Skeletal muscle cell (primary cell): ENCODE results near the gene SHROOM3.
A peak's percentile ranks its signal among the peaks of the same experiment; 100 is the strongest.

Experiments used
- DNase-seq: peaks from one replicate; pipeline ENCODE4 v3.0.0-alpha.2; 2010; ENCODE audit warnings: low read depth
- H3K4me3 ChIP-seq: 2 replicates; pipeline ENCODE4 v1.5.1; 2011; ENCODE audit warnings: low read depth, mild to moderate bottlenecking, control low read depth, low read length, moderate library complexity

The SHROOM3 gene

DNA sequence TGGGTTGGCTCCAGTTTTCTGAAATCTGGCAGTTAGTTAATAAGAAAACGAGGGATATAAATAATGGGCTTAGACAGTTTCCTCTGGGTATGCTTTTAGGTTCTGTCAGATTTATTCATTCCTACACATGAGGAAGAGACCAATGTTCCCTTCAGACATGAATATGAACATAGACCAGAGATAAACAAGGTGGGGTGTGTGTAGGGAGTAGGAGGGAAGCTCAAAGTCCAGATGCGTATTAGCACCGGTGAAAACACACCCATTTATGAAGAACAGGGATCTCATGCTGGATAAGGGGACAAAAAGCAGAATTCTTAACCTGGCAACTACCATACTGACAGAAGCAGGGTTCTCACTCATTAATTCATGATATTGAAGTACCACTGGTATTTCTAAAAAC lies 240.0 kb downstream of the SHROOM3 start:
- H3K4me3 ChIP-seq: no peak overlapping the region
- no peak for DNase-seq

DNA sequence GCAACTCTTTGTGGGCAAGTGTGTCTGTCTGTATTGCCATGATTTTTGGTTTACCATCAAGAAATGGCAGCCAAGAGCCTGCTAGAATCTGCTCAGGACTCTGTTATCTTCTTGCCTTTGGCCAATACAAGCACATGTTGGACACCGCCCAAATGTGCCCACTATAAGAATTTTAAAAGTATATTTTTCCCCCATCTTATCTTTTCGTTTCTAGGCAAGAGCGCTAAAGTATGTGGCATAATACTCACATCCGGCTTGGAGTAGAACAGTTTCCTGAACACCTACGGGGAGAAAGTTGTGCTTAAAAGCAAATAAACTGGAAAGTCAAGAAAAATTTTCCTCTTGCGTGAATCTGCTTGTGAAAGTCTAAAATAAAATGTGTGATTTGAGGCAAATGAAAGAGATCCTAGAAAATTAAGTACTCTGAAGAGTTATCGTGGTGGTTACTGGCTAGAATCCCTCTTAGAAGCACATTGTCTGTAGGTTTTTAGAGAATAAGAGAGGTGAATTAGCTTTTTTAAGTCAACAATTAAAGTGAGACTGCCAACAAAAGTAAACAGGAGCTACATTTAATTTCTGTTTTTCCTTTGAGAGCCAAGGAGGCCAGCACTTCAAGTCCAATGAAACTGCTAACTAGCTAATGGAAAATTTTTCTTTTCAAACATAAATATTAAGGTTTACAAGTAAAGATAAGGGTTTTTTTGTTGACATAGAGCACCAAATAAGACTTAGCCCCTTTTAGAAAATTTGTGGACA lies 242.7 kb downstream of the SHROOM3 start:
- H3K4me3 ChIP-seq: no peak overlapping the region
- no peak for DNase-seq

DNA sequence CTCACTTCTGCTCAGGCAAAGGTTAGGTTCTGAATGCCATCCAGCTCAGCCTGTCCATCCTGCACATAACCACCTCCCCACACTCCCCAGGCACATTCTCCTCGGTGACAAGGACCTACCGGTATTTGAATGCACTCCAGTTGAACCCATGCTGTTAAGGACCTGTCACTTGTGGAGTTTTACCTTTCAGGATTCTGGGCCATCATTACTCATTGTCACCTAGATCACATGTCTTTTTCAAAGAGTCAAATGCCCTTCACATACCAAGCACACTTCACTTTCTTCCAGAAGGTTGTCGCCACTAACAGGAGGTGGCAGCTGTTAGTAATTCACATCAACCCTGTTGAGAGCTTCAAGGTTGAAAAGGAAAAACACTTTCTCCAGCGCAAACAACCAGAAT lies 244.7 kb downstream of the SHROOM3 start:
- no peak overlapping the region for H3K4me3 ChIP-seq
- DNase-seq: no peak

DNA sequence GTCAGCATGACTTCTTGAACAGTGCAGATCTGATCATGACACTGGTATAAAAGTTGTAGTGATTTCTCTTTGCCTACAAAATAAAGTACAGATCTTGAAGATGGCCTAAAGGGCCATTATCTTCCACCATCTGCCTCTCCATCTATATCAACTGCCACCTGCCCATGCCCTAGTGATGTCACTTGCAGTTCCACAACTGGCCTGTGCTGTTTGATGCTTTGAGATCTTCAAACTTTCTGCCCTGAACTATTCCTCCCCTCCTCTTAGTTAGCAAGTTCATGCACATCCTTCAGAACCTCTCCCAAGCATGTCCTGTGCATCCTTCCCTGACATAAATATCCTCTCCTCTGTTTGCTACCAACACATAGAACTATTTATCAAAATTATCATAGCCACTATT lies 245.9 kb downstream of the SHROOM3 start:
- DNase-seq: no peak
- H3K4me3 ChIP-seq: no peak overlapping the region

DNA sequence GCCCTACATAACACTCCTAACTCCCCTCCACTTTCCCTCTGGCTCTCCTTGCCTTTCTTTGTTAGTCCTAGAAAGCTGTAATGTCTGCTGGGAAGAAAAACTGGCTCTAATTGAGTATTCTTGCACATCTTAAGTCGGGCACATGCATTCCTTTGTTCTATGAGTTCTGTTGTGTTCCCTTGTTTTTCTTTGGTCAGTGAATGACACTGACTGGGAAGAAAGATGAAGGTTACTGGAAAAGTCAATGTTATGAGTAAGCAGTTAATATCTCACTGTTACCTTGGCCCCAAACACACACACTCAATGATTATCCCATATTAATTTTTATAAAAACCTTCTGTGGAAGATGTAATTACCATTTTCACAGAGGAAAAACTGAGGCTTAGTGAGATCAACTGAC lies 247.0 kb downstream of the SHROOM3 start:
- DNase-seq: no peak
- H3K4me3 ChIP-seq: no peak overlapping the region

DNA sequence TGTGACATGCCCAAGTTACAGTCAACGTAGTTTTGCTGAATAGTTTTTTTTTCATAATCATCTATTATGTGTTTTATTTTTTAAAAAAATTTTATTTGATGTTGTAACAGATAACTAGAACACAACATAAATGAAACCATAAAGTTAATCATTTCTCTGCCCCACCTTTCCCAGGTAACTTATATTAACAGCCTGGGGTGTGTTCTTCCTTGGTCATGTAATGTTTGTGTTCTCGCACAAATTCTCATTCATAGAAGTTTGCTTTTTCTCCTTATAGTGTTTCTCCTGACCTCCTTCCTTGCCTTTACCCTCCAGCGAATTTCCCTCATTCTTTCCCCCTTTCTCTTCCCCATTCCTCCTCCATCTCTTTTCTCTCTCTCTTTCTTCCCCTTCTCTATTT lies 248.1 kb downstream of the SHROOM3 start:
- DNase-seq: no peak
- H3K4me3 ChIP-seq: no peak overlapping the region

DNA sequence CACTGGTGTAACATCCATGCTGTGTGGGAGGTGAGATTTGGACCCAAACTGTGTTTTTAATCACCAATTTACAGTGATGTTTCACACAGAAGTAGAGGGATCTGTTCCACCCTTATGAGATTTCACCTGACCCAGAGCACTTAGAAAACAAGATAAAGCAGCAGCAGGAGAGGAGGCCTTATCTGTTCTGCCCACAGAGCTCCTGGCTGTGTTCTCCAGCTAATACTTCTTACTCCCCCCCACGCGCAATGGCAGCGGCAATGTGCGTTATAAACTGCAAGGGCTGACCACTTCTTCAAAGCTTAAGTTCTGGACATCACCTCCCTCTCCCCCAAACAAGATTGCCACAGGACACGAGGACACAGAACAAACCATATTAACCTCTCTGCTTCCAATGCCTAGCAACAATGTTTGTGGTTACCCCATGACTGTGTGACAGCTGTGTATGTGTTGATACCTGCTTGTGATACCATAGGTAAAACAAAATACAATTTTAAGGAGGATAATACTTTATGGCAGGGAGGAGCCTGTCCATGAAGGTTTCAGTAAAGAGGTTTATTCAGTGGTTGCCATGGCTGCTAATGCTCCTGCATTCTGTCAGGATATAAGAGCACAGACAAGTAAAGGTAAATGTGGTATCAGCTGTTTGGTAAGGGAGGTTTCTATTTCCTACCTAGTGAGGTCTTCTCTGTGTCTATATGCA lies 252.9 kb downstream of the SHROOM3 start:
- no peak for DNase-seq
- H3K4me3 ChIP-seq: no peak overlapping the region

DNA sequence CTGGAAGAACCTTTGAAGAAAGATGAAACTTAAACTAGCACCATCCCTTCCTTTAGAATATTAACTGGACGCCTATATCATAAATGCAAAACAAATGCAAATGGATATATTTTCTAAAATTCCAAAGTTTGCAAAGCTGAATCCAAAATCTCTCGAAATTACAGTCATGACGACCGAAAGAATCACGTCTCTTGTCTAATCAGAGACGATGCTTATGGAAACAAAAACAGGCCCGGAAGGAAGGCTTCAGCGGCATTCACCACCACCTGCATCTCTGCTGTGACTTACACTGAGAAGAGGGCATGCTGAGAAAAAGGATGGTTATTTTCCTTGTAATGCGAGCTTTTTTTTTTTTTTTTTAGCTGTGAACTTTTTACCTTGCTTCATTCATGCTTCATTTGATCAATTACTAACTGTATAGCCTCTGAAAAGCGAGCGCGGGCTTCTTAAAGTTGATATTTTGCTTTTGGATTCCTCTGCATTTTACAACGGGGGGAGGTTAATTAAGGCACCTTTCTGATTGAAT lies 253.7 kb downstream of the SHROOM3 start:
- no peak for DNase-seq
- H3K4me3 ChIP-seq: peak overlapping the region; percentile 59

DNA sequence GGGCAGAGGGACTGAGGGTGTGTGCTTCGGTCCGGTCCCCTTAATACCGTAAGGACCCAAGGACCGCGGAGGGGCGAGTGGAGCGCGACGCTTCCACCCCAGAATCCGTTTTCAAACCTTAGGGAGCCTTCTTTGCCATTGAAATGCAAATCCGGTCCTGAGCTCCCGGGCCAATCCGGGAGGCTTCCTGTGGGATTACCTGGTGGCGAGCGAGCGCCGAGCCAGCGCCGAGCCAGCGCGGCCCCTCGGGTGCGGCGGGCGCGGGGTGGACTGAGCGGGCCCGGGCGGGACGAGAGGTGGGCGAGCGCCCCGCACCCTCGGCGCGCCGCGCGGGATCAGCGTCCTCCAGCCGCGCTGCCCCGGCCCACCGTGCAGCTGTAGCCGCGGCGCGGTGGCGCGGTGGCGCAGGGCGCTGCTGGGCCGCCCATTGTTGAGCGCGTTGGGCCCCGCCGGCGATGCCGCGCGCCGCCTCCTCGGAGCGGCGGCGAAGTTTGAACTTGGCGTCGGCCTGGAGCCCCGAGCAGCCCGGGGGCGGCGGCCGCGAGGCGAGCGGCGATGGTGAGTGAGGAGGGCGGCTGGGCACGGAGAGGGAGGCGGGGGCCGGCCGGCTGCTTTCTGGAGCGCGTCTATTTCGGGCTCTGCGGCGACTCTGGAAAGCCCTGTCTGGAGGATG lies 254.3 kb downstream of the SHROOM3 start:
- no peak for DNase-seq
- H3K4me3 ChIP-seq: peak overlapping the region; percentile 59

DNA sequence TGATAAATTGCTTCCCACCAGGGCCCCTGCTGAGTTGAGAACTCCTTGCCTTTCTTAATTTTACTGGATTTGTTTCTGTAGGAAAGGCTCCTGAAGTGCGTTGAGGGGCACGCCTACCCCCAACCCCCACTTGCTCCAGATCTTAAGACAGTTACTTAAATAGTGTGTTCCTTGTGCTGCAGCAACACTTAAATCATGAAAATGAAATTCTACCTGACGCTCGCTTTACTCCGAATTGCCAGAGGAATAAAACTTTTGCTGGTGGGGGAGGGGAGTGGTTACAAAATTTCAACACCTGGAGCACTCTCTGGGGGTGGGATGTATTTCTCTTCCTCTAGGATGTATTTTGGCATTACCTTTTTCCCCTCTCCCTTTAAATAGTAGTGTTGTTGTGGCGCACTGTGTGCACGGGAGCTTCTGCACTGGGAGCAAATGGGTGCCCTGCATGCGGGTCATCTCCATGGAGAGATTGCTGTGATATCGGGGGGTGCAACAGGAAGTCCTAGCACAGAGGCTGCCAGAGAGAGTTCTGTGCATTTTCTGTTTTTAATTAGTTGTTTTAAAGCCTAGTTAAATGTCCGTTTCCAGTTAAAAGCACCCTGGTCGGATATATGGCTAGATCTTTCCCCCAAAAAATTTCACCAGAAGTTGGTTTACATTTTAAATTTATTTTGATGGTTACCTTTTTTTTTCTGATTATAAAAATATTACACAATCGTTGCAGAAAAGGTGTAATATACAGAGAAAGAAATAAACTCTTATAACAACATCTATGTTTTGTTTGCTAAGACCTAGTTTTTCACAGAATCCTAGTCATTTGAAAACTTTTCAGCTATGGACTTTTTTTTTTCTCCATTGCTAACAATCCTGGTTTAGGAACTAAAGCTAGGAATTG lies 255.2 kb downstream of the SHROOM3 start:
- peak overlapping the region; percentile 59 for H3K4me3 ChIP-seq
- no peak for DNase-seq

DNA sequence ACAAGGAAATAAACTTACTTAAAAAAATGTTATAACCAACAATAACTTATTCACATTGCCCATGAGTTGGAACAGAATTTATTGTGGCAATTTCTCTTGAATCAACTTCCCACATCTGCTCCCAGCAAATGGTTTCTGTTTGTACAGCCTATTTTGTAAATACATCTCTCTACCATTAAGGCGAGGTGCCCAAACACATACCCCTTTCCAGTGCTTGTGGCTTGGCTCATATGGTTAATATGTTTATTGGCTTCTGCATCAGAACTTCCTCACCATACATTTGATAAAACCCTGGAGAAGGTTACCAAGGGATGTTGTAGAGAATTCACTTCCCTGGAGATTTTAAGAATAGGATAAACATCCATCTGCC lies 255.9 kb downstream of the SHROOM3 start:
- H3K4me3 ChIP-seq: no peak overlapping the region

DNA sequence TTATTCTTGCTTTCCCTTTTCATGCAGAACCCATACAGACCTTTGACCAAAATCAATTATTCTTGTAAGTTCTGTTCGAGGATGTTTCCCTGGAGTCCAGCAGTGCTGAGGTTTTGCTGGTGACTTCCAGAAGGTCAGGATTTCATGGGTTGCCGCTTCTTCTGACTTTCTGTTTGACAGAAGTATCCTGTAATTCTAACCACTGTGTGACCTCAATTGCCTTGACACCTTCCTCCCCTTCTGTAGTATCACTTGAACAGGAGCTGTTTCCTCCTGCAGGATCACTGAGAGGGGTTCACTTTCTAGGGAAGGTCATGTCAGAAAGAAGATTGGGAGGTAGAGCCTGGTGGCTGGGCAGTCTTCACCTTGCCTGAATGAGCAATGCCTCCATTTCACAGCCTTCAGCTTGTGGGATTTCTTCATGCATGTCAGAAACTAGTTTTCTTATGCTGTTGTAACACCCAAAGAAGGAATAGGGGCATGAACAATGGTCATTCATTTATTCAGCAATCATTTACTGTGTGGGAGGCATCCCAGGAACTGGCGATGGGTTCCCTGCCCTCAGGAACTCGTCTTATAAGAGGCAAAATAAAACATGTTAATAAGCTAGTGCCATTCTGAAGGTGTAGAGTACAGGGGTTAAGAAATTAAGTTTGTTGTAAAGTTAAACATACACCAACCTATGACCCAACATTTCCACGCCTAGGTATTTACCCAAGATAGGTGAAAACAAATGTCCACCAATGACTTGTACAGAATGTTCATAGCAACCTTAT lies 257.0 kb downstream of the SHROOM3 start:
- DNase-seq: no peak
- H3K4me3 ChIP-seq: no peak overlapping the region

More for the DNA sequence above, 255.9 kb downstream of the SHROOM3 start:
- no peak for DNase-seq

DNA sequence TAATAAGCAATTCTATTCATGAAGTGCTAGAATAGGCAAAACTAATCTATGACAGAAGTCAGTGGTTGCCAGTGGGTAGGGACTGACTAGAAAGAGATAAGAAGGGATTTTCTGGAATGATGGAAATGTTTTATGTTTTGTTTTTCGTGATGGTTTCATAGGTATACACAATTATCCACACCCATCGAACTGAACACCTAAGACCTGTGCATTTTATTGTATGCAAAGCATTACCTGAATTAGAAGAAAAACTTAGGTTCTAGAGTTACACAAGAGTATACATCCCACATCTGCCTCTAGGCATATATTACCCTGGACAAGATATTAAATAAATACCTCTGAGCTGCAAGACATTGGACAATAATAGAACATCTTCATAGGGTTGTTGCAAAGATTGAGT lies 257.7 kb downstream of the SHROOM3 start:
- no peak overlapping the region for H3K4me3 ChIP-seq
- no peak for DNase-seq

DNA sequence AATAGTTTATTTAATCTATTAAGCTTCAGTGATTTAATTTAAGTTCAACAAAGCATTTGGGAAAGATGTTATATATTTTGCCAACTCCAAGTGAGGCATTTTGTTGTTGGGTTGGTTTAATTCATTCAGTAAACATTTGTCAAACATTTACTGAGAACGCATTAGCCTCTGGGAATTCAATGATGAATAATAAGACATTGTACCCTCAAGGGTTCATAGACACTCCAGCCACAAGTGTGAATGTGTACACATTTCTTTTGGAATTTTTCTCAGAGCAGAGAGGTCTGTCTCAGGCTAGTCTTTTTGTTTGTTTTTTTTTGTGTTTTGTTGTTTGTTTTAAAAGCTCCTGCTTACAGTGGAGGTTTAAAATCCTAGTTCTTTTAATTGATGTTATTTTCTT lies 259.0 kb downstream of the SHROOM3 start:
- no peak for DNase-seq
- H3K4me3 ChIP-seq: no peak overlapping the region

DNA sequence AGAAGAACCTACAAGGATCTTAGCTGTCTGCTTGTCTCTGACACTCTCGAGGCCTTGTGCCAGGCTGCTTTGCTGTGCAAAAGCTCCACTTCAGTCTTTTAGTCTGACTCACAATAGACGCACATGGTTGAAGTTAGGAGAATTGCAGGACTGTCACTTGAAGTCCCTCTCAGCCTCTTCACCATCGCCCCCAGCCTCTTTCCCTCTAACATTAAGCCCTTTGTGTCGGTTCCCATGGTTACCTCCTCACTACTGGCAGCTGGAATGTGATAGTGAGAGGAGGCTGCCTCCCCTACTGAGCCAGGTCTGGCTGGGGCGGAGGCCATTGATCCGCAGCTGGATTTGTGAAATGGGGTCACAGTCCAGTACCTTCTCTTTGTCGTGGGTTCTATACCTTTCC lies 261.1 kb downstream of the SHROOM3 start:
- DNase-seq: no peak
- no peak overlapping the region for H3K4me3 ChIP-seq

DNA sequence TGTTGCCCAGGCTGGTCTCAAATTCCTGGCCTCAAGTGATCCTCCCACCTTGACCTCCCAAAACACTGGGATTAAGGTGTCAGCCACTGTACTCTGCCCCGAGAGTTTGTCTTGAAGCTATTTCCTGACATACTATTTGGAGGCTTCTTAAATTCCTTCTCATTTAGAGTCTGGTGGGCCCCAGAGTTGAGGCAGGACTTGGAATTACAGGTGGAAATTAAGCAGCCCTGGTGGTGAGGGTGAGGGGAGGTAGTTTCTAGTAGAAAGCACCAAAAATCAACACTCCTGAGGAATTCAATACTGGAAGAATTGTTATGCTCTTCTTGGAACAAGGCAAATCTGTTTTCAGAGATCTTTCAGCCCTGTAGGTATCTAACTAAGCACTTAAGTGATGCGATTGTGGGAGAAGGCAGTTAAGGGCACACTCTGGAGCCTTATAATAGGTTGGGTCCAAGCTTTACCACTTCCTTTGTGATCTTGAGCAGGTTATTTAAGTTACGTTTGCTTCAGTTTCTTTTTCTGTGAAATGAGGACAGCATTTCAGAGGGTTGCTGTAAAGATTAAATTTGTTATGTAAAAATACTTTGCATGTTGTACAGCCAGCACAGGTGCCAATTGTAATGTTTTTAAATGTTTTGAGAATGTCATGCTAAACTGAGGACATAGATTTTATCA lies 262.2 kb downstream of the SHROOM3 start:
- no peak for DNase-seq
- no peak overlapping the region for H3K4me3 ChIP-seq

DNA sequence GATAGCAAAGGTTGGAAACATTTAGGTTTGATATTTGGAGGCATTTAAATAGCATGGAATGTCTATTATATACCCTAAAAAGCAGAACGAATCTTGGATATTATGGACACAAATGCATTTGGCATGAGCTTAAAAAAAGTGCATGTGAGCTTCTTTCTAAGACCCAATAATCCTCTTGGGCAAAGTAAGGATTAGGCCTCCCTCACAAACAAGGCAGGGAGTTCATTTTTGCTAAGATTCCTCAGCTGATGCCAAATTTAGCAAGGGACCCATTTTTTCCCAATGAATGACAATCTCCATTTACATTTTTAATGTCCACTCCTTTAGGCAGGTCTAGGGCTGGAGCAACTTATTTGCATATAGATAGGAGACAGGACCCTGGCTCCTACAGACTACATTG lies 263.1 kb downstream of the SHROOM3 start:
- no peak for DNase-seq
- no peak overlapping the region for H3K4me3 ChIP-seq

DNA sequence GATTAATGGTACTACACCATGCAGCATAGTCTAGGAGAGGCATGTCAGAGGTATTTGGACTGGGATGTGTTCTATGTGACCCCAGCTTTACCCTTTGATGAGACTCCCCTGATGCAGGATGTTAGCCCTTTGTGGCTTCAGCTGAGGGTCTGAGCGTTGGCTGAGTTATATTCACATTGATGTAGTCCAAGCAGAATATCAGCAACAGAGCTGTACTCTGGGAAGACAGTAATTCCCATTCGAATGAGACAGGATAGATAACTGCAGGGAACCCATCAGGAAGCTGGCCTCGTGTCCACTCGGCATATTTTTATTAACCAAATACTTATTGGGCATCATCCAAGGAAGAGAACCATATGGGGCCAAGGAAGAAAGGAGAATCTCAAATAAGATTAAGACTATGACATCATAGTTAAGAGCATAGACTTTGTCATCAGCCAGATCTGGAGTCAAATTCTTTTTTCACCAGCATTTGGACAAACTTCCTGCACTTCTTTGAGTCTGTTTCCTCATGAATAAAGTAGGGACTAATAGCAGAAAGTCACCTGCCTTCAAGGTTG lies 264.8 kb downstream of the SHROOM3 start:
- DNase-seq: no peak
- H3K4me3 ChIP-seq: no peak overlapping the region
